B cell (primary cell): ENCODE measurements around the gene AUTS2.

Source experiments
- EZH2 ChIP-seq: IDR thresholded peaks from 2 replicates; pipeline ENCODE4 v1.6.1; 2012; ENCODE audit warnings: borderline replicate concordance, low read depth, mild to moderate bottlenecking, moderate library complexity, low read length; ENCODE audit not compliant: insufficient read depth, poor library complexity, severe bottlenecking
- TF ChIP-seq, protein P1 (sequence below): fragments of 200-600 bp; IDR thresholded peaks from one replicate; pipeline ENCODE4 v1.8.0; 2022; ENCODE audit warnings: antibody characterized with exemption, mild to moderate bottlenecking

DNA sequence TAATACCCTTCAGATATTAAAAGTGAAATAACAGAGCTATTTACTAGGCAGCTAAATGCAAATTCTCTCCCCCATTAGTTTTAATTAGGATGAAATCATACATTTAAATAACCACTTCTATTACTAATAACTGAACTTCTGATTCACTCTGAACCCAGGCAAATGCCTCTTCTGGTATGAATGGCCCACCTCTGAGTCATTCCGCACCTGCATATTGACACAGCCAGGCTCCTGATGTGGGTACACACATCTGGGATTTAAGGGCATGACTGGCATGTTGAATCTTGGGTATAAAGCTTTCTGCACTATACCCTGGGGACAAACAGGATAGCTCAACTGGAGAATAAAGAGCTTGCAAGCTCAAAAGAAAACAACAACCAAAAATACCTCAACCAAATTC is 140.9 kb downstream of the AUTS2 start:
- TF ChIP-seq, protein P1, sequence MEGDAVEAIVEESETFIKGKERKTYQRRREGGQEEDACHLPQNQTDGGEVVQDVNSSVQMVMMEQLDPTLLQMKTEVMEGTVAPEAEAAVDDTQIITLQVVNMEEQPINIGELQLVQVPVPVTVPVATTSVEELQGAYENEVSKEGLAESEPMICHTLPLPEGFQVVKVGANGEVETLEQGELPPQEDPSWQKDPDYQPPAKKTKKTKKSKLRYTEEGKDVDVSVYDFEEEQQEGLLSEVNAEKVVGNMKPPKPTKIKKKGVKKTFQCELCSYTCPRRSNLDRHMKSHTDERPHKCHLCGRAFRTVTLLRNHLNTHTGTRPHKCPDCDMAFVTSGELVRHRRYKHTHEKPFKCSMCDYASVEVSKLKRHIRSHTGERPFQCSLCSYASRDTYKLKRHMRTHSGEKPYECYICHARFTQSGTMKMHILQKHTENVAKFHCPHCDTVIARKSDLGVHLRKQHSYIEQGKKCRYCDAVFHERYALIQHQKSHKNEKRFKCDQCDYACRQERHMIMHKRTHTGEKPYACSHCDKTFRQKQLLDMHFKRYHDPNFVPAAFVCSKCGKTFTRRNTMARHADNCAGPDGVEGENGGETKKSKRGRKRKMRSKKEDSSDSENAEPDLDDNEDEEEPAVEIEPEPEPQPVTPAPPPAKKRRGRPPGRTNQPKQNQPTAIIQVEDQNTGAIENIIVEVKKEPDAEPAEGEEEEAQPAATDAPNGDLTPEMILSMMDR = no peak
- TF ChIP-seq EZH2 = no peak
